ENCODE measurements around the gene RAD51B.
A peak's percentile ranks its signal among the peaks of the same experiment; 100 is the strongest.

GRCh38 chr14:68144051-68144681 lies 324.6 kb downstream of the RAD51B start:
- TF ChIP-seq CTCF (IDR thresholded peaks at IDR 0.05) (peak in 1 of 3 donors; percentile 11), POLR2A (IDR thresholded peaks at IDR 0.05) (no peak)
